ENCODE measurements around the gene TMIE. TPM values are rescaled to one million over a fixed set of nuclear protein-coding genes. Genes with fewer than 3 reads are reported as not detected.

Gene TMIE
- total and polyA plus RNA-seq, 9 of the 15 experiments (the other 6 are each of a cell fraction or from before 2014, with no cell fraction given) = not detected

- H4K20me1 ChIP-seq (replicated peaks; ENCODE audit: control insufficient read depth, insufficient read depth, low read length) = peaks cover 8% of the 10 kb centered on the region
- FAIRE-seq (no peak), DNase-seq (ENCODE audit: extremely low read depth in 1 of 4, low spot score in 3 of 4) (no peak), ATAC-seq (no peak)
- H3K27ac ChIP-seq (ENCODE audit: extremely low read depth, low read depth, low read length) = no peak overlapping the region
- POLR2A ChIA-PET = interaction anchor here (1.2 to 1.5 kb wide), 2 partner anchors 13 to 16 kb away, joined by 3 to 5 read pairs; no protein-coding TSS in a partner anchor
- no peaks in the 10 kb centered on the region for H3K9me1 ChIP-seq (ENCODE audit: control insufficient read depth, insufficient read depth, low read length)
- H3K9ac ChIP-seq (ENCODE audit: insufficient read depth in 1 of 2, low read depth in 2 of 2, low read length in 2 of 2) = 0 out of 4 replicates have a peak overlapping the region, but pooled peaks of 1 of the 2 experiments have one; percentile 2
- no TSS peak for BruUV-seq (replicated peaks)
- CTCF ChIA-PET (ENCODE audit: low intra/inter-chr PET ratio) = interaction anchor here (1.0 kb wide), 1 partner anchor 181 kb away, joined by 3 read pairs; no protein-coding TSS in a partner anchor
- no peaks in the 10 kb centered on the region for H3K79me2 ChIP-seq (ENCODE audit: control insufficient read depth, insufficient read depth, low read length)
- H3K4me1 ChIP-seq (replicated peaks in 1 of 2; ENCODE audit: control insufficient read depth in 2 of 2, insufficient read depth in 2 of 2, low read length in 2 of 2) = peaks cover 0 to 10% of the 10 kb centered on the region in 2 experiments; a peak in 1 of 5 replicates
- H2AFZ ChIP-seq (ENCODE audit: low read depth, low read length) = no peak overlapping the region
- in situ Hi-C loops (cut with MboI) = loop anchor here (10.0 kb wide), 1 partner anchor 641 kb away; no protein-coding TSS in a partner anchor
- intact Hi-C loops (cut with micrococcal nuclease) = no loop called here
- H3K4me3 ChIP-seq = no peak overlapping the region
- no peak overlapping the region for H3K4me2 ChIP-seq (ENCODE audit: insufficient read depth, low read length)
- 6% methylated on average over 22 of the region's 22 CpGs for WGBS (ENCODE audit: insufficient coverage, low coverage, missing lambda C conversion rate)
- TF ChIP-seq ZC3H11A (IDR thresholded peaks at IDR 0.05; ENCODE audit: low read depth, low read length) (no peak), NFIC (IDR thresholded peaks at IDR 0.05) (no peak), POLR2G (IDR thresholded peaks at IDR 0.05; ENCODE audit: low read depth, low read length) (no peak), MITF (IDR thresholded peaks at IDR 0.05) (no peak)
- no peaks in the 10 kb centered on the region for H3K36me3 ChIP-seq (ENCODE audit: control insufficient read depth, insufficient read depth, low read length)
- peaks cover 19 to 65% of the 10 kb centered on the region in 2 experiments for H3K27me3 ChIP-seq (ENCODE audit: control insufficient read depth in 2 of 2, insufficient read depth in 2 of 2, low read length in 2 of 2)
- H3K9me3 ChIP-seq (replicated peaks; ENCODE audit: control insufficient read depth, insufficient read depth, low read depth, low read length) = no peaks in the 10 kb centered on the region
Observed at GRCh38 chr3:46713898-46714552, 12.8 kb downstream of the TMIE start.

Data from K562 (cell line).